Esophagus muscularis mucosa (tissue), 4 donors: ENCODE data around the gene PRDM5. TPM values are rescaled to one million over a fixed set of nuclear protein-coding genes. Genes with fewer than 3 reads are reported as not detected.

Experiments used
- DNase-seq: peaks from one replicate; pipeline ENCODE4 v3.0.0-alpha.2; 2017; ENCODE audit errors: extremely low spot score
- H3K27ac ChIP-seq, 4 donors: fragments of 200-600 bp; sonication (generic); replicated peaks in 1 of 4; 1 replicate in 3 of 4; 2 replicates in 1 of 4; pipeline ENCODE4 v1.5.1; 2016 to 2019; ENCODE audit warnings: mild to moderate bottlenecking in 1 of 4
- H3K27me3 ChIP-seq, 4 donors: fragments of 200-600 bp; sonication (generic); one replicate each; pipeline versions ENCODE4 v1.5.1 to v1.6.0; 2016 to 2019
- H3K36me3 ChIP-seq, 4 donors: fragments of 200-600 bp; sonication (generic); one replicate each; pipeline ENCODE4 v1.5.1; 2016 to 2019
- H3K4me1 ChIP-seq, 4 donors: fragments of 200-600 bp; sonication (generic); one replicate each; pipeline ENCODE4 v1.5.1; 2016 to 2019
- H3K4me3 ChIP-seq, 4 donors: fragments of 200-600 bp; sonication (generic); 1 replicate in 2 of 4; 2 replicates in 2 of 4; pipeline ENCODE4 v1.5.1; 2016 to 2019; ENCODE audit warnings: mild to moderate bottlenecking in 4 of 4, moderate library complexity in 1 of 4
- H3K9me3 ChIP-seq, 4 donors: fragments of 200-600 bp; sonication (generic); 1 replicate in 3 of 4; 2 replicates in 1 of 4; pipeline ENCODE4 v1.5.1; 2016 to 2019
- EP300 ChIP-seq: sonication (generic); formaldehyde crosslinking; IDR thresholded peaks from one replicate; pipeline ENCODE4 v1.6.1; 2017; ENCODE audit warnings: antibody characterized with exemption
- POLR2A ChIP-seq: fragments of 450-650 bp; IDR thresholded peaks from one replicate; pipeline ENCODE4 v1.6.1; 2017; ENCODE audit warnings: antibody characterized with exemption, moderate library complexity, mild to moderate bottlenecking, low read depth
- POLR2AphosphoS5 ChIP-seq, 2 donors: sonication (generic); formaldehyde crosslinking; IDR thresholded peaks; one replicate each; pipeline ENCODE4 v1.6.1; 2017; ENCODE audit warnings: antibody characterized with exemption in 2 of 2
- WGBS: methylation state at CpG from one replicate; pipeline ENCODE4 v1.1.5; 2018; 5-methylcytosine and 5-hydroxymethylcytosine counted together
- intact Hi-C: fragments of 100-400 bp; cut with DNase I; formaldehyde crosslinking; loops from one replicate; pipeline ENCODE4 v1.15.1; 2023
- total RNA-seq, 4 donors: library from RNA; depleted of rRNA; stranded (reverse); fragments of >200 nt; gene quantifications; one replicate each; pipeline versions ENCODE4 v1.1.0 to v1.2.1, GENCODE V29; 2016
- TF ChIP-seq, protein P1 (sequence below), 3 experiments: fragments of 200-600 bp in 2 of 3; fragments of 450-650 bp in 1 of 3; sonication (generic) in 2 of 3; IDR thresholded peaks; one replicate each; pipeline ENCODE4 v1.5.1; 2017 to 2019; ENCODE audit warnings: antibody characterized with exemption in 3 of 3, mild to moderate bottlenecking in 2 of 3, moderate library complexity in 1 of 3

Gene PRDM5
- total RNA-seq, 4 donors from 2014 or later = 10.8 to 17.0 (median 15.4) TPM

DNA sequence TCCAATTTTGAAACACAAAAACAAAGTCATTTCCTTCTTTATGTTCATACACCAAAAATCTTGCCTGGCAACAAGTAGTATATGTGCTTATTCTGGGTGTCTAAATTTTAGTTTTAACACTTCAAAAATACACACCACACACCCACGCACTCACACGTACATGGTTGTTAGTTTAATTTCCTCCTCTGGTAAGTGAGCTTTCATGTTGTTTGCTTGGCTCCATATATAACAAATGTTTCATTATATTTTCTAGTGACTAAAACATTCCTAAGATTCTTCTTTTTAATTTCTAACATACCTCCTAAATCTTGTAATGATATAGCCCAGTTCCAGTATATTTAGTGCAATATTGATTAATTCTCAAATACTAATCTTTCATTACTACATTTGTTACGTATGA lies 80.9 kb downstream of the PRDM5 start:
- WGBS = 75% methylated on average over 3 of the region's 3 CpGs
- intact Hi-C loops = no loop called here
- Histone ChIP-seq H3K36me3 (peaks cover 0 to 6% (median 2%) of the 10 kb centered on the region in 4 donors), H3K27ac (no peak overlapping the region), H3K9me3 (no peaks in the 10 kb centered on the region), H3K4me3 (no peak overlapping the region), H3K27me3 (no peaks in the 10 kb centered on the region), H3K4me1 (peaks cover 0 to 6% (median 0%) of the 10 kb centered on the region in 4 donors)
- DNase-seq = no peak
- TF ChIP-seq, protein P1, sequence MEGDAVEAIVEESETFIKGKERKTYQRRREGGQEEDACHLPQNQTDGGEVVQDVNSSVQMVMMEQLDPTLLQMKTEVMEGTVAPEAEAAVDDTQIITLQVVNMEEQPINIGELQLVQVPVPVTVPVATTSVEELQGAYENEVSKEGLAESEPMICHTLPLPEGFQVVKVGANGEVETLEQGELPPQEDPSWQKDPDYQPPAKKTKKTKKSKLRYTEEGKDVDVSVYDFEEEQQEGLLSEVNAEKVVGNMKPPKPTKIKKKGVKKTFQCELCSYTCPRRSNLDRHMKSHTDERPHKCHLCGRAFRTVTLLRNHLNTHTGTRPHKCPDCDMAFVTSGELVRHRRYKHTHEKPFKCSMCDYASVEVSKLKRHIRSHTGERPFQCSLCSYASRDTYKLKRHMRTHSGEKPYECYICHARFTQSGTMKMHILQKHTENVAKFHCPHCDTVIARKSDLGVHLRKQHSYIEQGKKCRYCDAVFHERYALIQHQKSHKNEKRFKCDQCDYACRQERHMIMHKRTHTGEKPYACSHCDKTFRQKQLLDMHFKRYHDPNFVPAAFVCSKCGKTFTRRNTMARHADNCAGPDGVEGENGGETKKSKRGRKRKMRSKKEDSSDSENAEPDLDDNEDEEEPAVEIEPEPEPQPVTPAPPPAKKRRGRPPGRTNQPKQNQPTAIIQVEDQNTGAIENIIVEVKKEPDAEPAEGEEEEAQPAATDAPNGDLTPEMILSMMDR (IDR thresholded peaks at IDR 0.05) = no peak
- TF ChIP-seq EP300 = no peak
- TF ChIP-seq POLR2A = no peak
- TF ChIP-seq POLR2AphosphoS5 (IDR thresholded peaks at IDR 0.05) = no peak

DNA sequence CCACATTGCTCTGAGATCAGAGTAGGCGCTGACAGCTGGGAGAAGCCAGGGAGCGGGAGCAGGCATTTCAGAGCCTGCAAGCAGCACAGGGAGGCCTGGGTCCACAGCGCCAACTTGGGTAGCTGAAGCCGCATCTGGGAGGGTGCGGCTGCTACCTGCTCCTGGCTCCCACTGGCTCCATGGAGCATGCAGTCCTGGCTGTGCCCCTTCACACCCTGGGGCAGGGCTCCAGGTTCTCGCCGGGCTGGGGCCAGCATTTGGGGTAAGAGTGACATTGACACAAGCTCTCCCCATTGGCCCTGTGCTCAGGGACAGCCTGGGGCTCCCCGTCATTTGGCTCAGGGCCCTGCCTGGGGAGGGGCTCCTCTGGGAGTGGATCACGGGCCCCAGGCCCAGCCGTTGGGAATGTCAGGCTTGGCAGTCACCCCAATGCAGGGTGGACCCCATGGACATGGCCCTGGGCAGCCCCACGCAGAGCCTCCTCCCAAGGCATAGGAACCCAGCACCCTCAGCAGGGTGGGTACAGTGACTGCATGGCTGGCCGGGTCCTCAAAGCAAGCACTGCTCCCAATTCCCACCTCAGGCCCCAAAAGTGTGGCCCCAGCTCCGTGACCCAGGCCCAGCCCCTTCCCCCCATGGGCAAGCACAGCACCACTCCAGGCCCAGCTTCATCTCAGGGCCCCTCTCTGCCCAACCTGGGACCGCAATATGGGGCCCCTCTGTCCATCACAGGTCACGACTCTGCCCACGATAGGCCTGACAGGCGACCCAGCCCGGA lies 82.4 kb downstream of the PRDM5 start:
- H3K27me3 ChIP-seq = no peaks in the 10 kb centered on the region
- H3K4me1 ChIP-seq = peaks cover 0 to 6% (median 0%) of the 10 kb centered on the region in 4 donors
- TF ChIP-seq, protein P1 (IDR thresholded peaks at IDR 0.05) = no peak
- no peak for TF ChIP-seq EP300
- TF ChIP-seq POLR2A = no peak
- no peak for TF ChIP-seq POLR2AphosphoS5 (IDR thresholded peaks at IDR 0.05)
- no peak overlapping the region for H3K4me3 ChIP-seq
- DNase-seq = no peak
- intact Hi-C loops = no loop called here
- WGBS = 100% methylated on average over 5 of the region's 18 CpGs
- H3K27ac ChIP-seq = no peak overlapping the region
- H3K36me3 ChIP-seq = peaks cover 0 to 6% (median 2%) of the 10 kb centered on the region in 4 donors
- H3K9me3 ChIP-seq = no peaks in the 10 kb centered on the region

DNA sequence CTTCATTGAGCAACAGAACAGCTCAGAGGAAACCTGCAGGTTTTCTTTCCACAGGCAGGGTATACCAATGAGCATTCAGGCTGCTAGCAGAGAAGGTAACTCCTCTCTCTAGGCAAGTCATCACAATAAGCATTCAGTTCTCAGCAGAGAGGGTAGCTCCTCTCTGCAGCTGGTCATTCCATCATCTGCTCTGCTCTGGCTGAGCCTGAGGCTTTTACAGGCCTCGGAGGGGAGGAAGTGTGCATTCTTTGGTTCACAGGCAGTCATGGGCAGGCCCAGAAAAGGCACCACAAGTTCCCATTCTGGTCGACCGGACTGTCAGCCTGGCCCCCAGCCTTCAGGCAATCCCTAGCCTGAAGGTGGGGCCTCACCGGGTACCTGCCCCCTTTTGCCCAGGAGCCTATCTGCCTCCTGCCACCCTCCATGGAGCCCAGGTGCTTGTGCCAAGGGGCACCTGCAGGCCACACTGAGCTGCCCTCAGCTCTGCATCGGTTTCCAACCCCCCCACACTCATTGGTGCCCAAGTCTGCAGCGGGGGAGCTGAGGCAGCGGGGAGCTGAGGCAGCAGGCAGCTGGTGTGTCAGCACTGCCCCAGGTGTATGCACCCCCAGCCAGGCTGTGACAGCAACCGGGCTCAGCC lies 83.1 kb downstream of the PRDM5 start:
- Histone ChIP-seq H3K27ac (no peak overlapping the region), H3K27me3 (no peaks in the 10 kb centered on the region), H3K4me3 (no peak overlapping the region), H3K9me3 (peaks cover 0 to 4% (median 2%) of the 10 kb centered on the region in 4 donors), H3K4me1 (peaks cover 0 to 6% (median 0%) of the 10 kb centered on the region in 4 donors), H3K36me3 (peaks cover 0 to 6% (median 2%) of the 10 kb centered on the region in 4 donors)
- TF ChIP-seq, protein P1 (IDR thresholded peaks at IDR 0.05) = no peak
- TF ChIP-seq POLR2AphosphoS5 (IDR thresholded peaks at IDR 0.05) (no peak), EP300 (no peak), POLR2A (no peak)
- 91% methylated on average over 5 of the region's 8 CpGs for WGBS
- no peak for DNase-seq
- intact Hi-C loops = no loop called here

DNA sequence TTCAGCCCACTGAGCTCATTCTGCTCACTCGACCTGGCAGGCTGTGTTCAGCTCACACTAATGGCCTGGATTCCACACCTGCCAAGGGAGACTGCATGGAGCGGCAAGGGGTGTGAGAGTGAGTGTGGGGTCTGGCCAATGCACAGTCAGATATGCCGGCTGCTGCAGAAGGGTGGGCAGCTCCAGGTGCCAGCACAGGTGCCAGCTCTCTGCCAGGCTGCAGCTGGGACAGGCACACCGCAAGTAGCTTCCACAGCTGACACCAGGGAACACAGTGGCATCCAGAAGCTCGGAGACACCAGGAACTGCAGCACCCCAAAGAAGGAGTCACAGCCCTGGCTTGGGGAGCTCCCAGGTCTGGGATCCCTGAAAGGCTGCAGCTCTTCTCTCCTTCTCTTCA lies 83.7 kb downstream of the PRDM5 start:
- peaks cover 0 to 11% (median 5%) of the 10 kb centered on the region in 4 donors for H3K9me3 ChIP-seq
- peaks cover 0 to 6% (median 0%) of the 10 kb centered on the region in 4 donors for H3K4me1 ChIP-seq
- H3K27ac ChIP-seq = no peak overlapping the region
- peaks cover 0 to 6% (median 2%) of the 10 kb centered on the region in 4 donors for H3K36me3 ChIP-seq
- no peaks in the 10 kb centered on the region for H3K27me3 ChIP-seq
- WGBS = 98% methylated on average over 5 of the region's 5 CpGs
- TF ChIP-seq EP300 = no peak
- TF ChIP-seq, protein P1 (IDR thresholded peaks at IDR 0.05) = no peak
- H3K4me3 ChIP-seq = no peak overlapping the region
- DNase-seq = no peak
- intact Hi-C loops = no loop called here
